ENCODE data around the gene ADAM15. TPM values are rescaled to one million over a fixed set of nuclear protein-coding genes. Genes with fewer than 3 reads are reported as not detected.

ADAM15 gene
- total RNA-seq, 1 experiment from 2014 or later, result 38.4 TPM

GRCh38 chr1:155044365-155044764, 6.8 kb upstream of the ADAM15 start:
- Mint-ChIP-seq H3K36me3 (no peaks in the 10 kb centered on the region), H3K4me3 (no peak overlapping the region), H3K4me1 (peaks cover 28% of the 10 kb centered on the region), H3K27me3 (ENCODE audit: low read depth) (no peaks in the 10 kb centered on the region; the same call in none of the 2 replicates), H3K9me3 (no peaks in the 10 kb centered on the region), H3K27ac (no peak overlapping the region)
- TF ChIP-seq FOXJ3 (CRISPR knock-in tag; IDR thresholded peaks at IDR 0.05; ENCODE audit: borderline replicate concordance), result no peak
- no peak for TF ChIP-seq ZNF232 (CRISPR knock-in tag; IDR thresholded peaks at IDR 0.05)
- no peak for TF ChIP-seq NR3C1 (CRISPR knock-in tag; conservative IDR thresholded peaks at IDR 0.05; ENCODE audit: low read depth)
- TF ChIP-seq, protein P1, sequence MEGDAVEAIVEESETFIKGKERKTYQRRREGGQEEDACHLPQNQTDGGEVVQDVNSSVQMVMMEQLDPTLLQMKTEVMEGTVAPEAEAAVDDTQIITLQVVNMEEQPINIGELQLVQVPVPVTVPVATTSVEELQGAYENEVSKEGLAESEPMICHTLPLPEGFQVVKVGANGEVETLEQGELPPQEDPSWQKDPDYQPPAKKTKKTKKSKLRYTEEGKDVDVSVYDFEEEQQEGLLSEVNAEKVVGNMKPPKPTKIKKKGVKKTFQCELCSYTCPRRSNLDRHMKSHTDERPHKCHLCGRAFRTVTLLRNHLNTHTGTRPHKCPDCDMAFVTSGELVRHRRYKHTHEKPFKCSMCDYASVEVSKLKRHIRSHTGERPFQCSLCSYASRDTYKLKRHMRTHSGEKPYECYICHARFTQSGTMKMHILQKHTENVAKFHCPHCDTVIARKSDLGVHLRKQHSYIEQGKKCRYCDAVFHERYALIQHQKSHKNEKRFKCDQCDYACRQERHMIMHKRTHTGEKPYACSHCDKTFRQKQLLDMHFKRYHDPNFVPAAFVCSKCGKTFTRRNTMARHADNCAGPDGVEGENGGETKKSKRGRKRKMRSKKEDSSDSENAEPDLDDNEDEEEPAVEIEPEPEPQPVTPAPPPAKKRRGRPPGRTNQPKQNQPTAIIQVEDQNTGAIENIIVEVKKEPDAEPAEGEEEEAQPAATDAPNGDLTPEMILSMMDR (IDR thresholded peaks at IDR 0.05), result no peak
- TF ChIP-seq ZNF263 (CRISPR knock-in tag; IDR thresholded peaks at IDR 0.05; ENCODE audit: low read depth), result no peak
- TF ChIP-seq JAZF1 (CRISPR knock-in tag; IDR thresholded peaks at IDR 0.05), result no peak
- no peak for TF ChIP-seq ZBTB21 (CRISPR knock-in tag; IDR thresholded peaks at IDR 0.05; ENCODE audit: borderline replicate concordance)
- ATAC-seq (no peak), DNase-seq (ENCODE audit: low spot score) (no peak)
- ChIA-PET POLR2A (interaction anchor here (0.6 to 1.4 kb wide), 10 partner anchors 13 to 306 kb away, joined by 3 to 5 read pairs (median 4); partner anchors contain the start of gene SHC1), CTCF (interaction anchor here (0.6 to 5.6 kb wide), 42 partner anchors 8 to 1354 kb away, joined by 3 to 137 read pairs (median 6); partner anchors contain the start of genes DCST1, DCST2, EFNA3 and EFNA4)

- Mint-ChIP-seq H3K27ac (no peak overlapping the region), H3K27me3 (ENCODE audit: low read depth) (no peaks in the 10 kb centered on the region; the same call in none of the 2 replicates), H3K9me3 (no peaks in the 10 kb centered on the region), H3K36me3 (no peaks in the 10 kb centered on the region), H3K4me3 (no peak overlapping the region), H3K4me1 (peaks cover 35% of the 10 kb centered on the region)
- POLR2A ChIA-PET, result interaction anchor here (0.7 to 1.4 kb wide), 6 partner anchors 26 to 149 kb away, joined by 3 to 5 read pairs (median 4); partner anchors contain the start of gene SHC1
- DNase-seq (ENCODE audit: low spot score) (peak; percentile 77), ATAC-seq (peak; percentile 92)
- CTCF ChIA-PET, result interaction anchor here (0.5 to 5.6 kb wide), 45 partner anchors 7 to 1354 kb away, joined by 3 to 137 read pairs (median 5); partner anchors contain the start of genes DCST1, DCST2, EFNA3 and EFNA4
- TF ChIP-seq, protein P2, sequence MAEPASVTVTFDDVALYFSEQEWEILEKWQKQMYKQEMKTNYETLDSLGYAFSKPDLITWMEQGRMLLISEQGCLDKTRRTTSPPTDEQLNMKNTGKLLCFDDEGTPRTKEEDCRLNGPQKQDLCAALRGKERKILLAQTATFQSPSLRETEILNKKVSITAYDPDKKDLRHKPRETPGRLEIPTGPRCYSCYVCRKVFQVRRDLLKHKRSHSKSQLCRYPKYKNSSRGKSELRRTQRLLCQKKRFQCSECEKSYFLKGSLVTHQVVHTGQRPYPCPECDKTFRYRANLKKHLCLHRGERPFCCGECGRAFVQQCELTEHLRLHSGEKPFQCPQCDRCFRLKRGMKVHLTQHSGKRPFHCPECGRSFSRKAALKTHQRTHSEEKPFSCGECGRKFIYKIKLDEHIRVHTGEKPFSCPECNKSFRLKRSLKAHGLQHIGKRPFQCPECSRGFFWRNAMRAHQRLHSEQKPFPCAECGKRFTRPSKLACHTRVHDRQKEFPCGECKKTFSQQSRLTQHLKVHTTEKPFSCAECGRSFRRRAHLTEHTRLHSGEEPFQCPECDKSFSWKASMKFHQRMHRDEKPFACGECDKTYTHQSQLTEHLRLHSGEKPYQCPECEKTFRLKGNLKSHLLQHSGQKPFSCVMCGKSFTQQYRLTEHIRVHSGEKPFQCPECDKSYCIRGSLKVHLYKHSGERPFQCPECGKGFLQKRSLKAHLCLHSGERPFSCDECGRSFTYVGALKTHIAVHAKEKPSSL (CRISPR knock-in tag; conservative IDR thresholded peaks at IDR 0.05), result no peak
- TF ChIP-seq JAZF1 (CRISPR knock-in tag; IDR thresholded peaks at IDR 0.05) (no peak), USF2 (CRISPR knock-in tag; IDR thresholded peaks at IDR 0.05) (no peak), NFE2L1 (CRISPR knock-in tag; IDR thresholded peaks at IDR 0.05) (no peak), NR2C2 (CRISPR knock-in tag; IDR thresholded peaks at IDR 0.05) (no peak), MYBL2 (CRISPR knock-in tag; IDR thresholded peaks at IDR 0.05) (no peak), ZNF138 (CRISPR knock-in tag; conservative IDR thresholded peaks at IDR 0.05) (no peak), ZBTB21 (CRISPR knock-in tag; IDR thresholded peaks at IDR 0.05; ENCODE audit: borderline replicate concordance) (no peak), FOXP4 (CRISPR knock-in tag; IDR thresholded peaks at IDR 0.05) (no peak), FOXK1 (CRISPR knock-in tag; IDR thresholded peaks at IDR 0.05) (no peak)
- TF ChIP-seq, protein P3, sequence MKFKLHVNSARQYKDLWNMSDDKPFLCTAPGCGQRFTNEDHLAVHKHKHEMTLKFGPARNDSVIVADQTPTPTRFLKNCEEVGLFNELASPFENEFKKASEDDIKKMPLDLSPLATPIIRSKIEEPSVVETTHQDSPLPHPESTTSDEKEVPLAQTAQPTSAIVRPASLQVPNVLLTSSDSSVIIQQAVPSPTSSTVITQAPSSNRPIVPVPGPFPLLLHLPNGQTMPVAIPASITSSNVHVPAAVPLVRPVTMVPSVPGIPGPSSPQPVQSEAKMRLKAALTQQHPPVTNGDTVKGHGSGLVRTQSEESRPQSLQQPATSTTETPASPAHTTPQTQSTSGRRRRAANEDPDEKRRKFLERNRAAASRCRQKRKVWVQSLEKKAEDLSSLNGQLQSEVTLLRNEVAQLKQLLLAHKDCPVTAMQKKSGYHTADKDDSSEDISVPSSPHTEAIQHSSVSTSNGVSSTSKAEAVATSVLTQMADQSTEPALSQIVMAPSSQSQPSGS (CRISPR knock-in tag; IDR thresholded peaks at IDR 0.05; ENCODE audit: borderline replicate concordance, low read depth), result no peak
Measured at GRCh38 chr1:155044812-155045657, 6.1 kb upstream of the ADAM15 start.

Data from WTC11 (cell line).